ENCODE measurements around the gene FBXW11. TPM values are rescaled to one million over a fixed set of nuclear protein-coding genes. Genes with fewer than 3 reads are reported as not detected.

FBXW11 gene
- 10 to 100 TPM; 40.7 to 76.7 (median 49.1) TPM for total RNA-seq

- Histone ChIP-seq H3K36me3 (no peaks in the 10 kb centered on the region), H3K4me1 (peaks cover 0 to 37% (median 3%) of the 10 kb centered on the region in 4 donors)
These were observed at the start of gene FBXW11 for GRCh38 chr5:172006321-172007174. TSS of gene FBXW11 (minus strand) at chr5:172006638. CDS start at chr5:172006502, 136 bp downstream.

GRCh38 chr5:172055996-172056395, 49.6 kb upstream of the FBXW11 start:
- DNase-seq = no peak
- Histone ChIP-seq H3K36me3 (peaks cover 0 to 83% (median 0%) of the 10 kb centered on the region in 3 donors), H3K4me3 (no peak overlapping the region), H3K27me3 (no peaks in the 10 kb centered on the region), H3K4me1 (no peaks in the 10 kb centered on the region), H3K9me3 (no peaks in the 10 kb centered on the region), H3K27ac (no peak overlapping the region)
- no peak for TF ChIP-seq POLR2A (IDR thresholded peaks at IDR 0.05)
- TF ChIP-seq CTCF (IDR thresholded peaks at IDR 0.05) = no peak

More at GRCh38 chr5:172006321-172007174, at the start of gene FBXW11:
- DNase-seq = peak; percentile 94 to 99 (median 95)
- no peaks in the 10 kb centered on the region for H3K27me3 ChIP-seq
- peak; percentile 72 to 73 for TF ChIP-seq POLR2A (IDR thresholded peaks at IDR 0.05)
- peak in 1 of 6 experiments; percentile 4 for TF ChIP-seq CTCF (IDR thresholded peaks at IDR 0.05)
- peak within 1 kb of the TSS; percentile 69 to 96 (median 82) for H3K4me3 ChIP-seq
- H3K9me3 ChIP-seq = no peaks in the 10 kb centered on the region
- peak within 1 kb of the TSS; percentile 93 to 95 (median 94) for H3K27ac ChIP-seq

GRCh38 chr5:172055421-172055820, 49.0 kb upstream of the FBXW11 start:
- DNase-seq = no peak
- TF ChIP-seq POLR2A (IDR thresholded peaks at IDR 0.05) (no peak), CTCF (IDR thresholded peaks at IDR 0.05) (no peak)
- peaks cover 0 to 83% (median 0%) of the 10 kb centered on the region in 3 donors for H3K36me3 ChIP-seq

GRCh38 chr5:172054611-172055153, 48.2 kb upstream of the FBXW11 start:
- TF ChIP-seq POLR2A (IDR thresholded peaks at IDR 0.05) (no peak), CTCF (IDR thresholded peaks at IDR 0.05) (no peak)
- peaks cover 0 to 85% (median 0%) of the 10 kb centered on the region in 3 donors for H3K36me3 ChIP-seq

More at GRCh38 chr5:172055421-172055820, 49.0 kb upstream of the FBXW11 start:
- no peaks in the 10 kb centered on the region for H3K27me3 ChIP-seq
- H3K27ac ChIP-seq = no peak overlapping the region
- no peaks in the 10 kb centered on the region for H3K4me1 ChIP-seq
- H3K9me3 ChIP-seq = no peaks in the 10 kb centered on the region
- no peak overlapping the region for H3K4me3 ChIP-seq

GRCh38 chr5:172052450-172053236, 46.2 kb upstream of the FBXW11 start:
- Histone ChIP-seq H3K36me3 (peaks cover 0 to 85% (median 0%) of the 10 kb centered on the region in 3 donors), H3K27ac (no peak overlapping the region), H3K4me1 (no peaks in the 10 kb centered on the region), H3K4me3 (no peak overlapping the region), H3K27me3 (no peaks in the 10 kb centered on the region), H3K9me3 (no peaks in the 10 kb centered on the region)
- no peak for DNase-seq
- no peak for TF ChIP-seq POLR2A (IDR thresholded peaks at IDR 0.05)

More at GRCh38 chr5:172054611-172055153, 48.2 kb upstream of the FBXW11 start:
- H3K27me3 ChIP-seq = no peaks in the 10 kb centered on the region
- H3K27ac ChIP-seq = no peak overlapping the region
- no peaks in the 10 kb centered on the region for H3K4me1 ChIP-seq
- H3K4me3 ChIP-seq = no peak overlapping the region
- DNase-seq = no peak
- no peaks in the 10 kb centered on the region for H3K9me3 ChIP-seq
